GM19324 (cell line): ENCODE results near the gene NRSN1.
"Not testable (repeated sequence)": the region's sequence is repeated elsewhere in the genome, so short reads cannot be mapped to it uniquely, and the experiment has no call there.

Source experiments
- ATAC-seq: cut with Tn5 transposase; IDR thresholded peaks from one replicate; pipeline ENCODE4 v1.9.1; 2021; ENCODE audit warnings: mild to moderate bottlenecking, moderate library complexity; ENCODE audit not compliant: unreplicated experiment, low FRiP score

The NRSN1 gene

GRCh38 chr6:24139639-24140038 is 13.6 kb downstream of the NRSN1 start:
- ATAC-seq, result no peak

GRCh38 chr6:24140591-24140990 is 14.6 kb downstream of the NRSN1 start:
- no peak for ATAC-seq

GRCh38 chr6:24142733-24143132 is 16.7 kb downstream of the NRSN1 start:
- not testable (repeated sequence) for ATAC-seq

DNA sequence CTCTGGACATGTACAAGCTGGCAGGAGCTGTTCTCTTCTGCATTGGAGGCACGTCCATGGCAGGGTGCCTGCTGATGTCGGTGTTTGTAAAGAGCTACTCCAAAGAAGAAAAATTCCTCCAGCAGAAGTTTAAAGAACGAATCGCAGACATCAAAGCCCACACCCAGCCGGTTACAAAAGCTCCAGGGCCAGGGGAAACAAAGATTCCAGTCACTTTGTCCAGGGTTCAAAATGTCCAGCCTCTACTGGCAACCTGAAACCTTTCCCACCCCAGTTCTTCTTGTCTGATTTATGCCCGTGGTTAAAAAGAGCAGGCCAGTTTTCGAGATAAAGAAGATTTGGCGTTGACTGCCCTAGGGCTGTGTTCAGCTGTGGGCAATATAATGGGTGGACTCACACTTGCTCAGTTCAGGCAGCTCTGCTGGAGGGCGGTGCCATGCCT is 19.7 kb downstream of the NRSN1 start:
- no peak for ATAC-seq

DNA sequence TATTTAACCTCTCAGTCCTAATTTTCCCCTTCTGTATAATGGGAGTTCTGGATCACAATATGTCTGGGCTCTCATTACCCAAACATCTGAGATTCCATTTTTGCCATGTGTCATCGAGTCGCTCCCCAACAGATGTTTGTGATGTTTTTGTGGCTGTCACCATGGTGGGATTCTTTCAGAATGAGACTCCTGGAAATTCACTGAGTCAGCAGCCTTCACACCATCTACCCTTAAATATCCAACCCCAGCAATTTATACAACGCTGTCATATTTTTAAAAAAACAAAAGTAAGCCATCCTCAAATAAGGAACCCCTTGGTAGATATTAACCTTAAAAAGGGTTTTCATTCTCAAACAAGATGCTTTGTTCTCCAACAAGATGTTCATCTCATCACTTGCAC is 20.9 kb downstream of the NRSN1 start:
- ATAC-seq, result no peak

DNA sequence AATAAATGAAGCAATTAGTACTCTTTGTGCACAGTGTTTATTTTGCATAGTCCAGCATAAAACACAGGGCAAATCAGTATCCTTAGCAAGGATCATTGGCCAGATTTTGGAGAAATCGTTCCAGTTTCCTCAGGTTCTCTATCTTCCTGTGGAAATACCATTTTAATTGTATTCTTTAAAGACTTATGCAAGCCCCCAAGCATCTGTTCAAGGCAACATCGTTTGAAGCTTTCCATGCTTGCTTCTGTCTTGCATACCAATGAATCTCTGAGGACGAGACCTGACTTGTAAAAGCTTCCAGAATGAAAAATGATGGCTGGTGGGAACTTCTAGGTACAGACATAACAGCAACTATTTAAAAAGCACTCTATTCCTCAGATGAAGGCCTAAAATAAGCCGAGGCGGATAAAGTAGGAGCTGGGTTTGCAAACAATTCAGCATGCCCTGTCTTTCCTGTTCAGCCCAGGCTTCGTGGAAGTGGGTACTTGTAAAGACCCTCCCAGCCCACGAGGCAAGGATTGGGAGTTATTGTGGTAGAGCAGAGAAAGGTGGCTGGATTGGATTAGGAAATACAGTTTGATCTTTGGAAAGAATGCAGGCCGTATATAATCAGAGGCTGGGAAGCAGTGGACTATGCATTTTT is 21.6 kb downstream of the NRSN1 start:
- ATAC-seq, result no peak

DNA sequence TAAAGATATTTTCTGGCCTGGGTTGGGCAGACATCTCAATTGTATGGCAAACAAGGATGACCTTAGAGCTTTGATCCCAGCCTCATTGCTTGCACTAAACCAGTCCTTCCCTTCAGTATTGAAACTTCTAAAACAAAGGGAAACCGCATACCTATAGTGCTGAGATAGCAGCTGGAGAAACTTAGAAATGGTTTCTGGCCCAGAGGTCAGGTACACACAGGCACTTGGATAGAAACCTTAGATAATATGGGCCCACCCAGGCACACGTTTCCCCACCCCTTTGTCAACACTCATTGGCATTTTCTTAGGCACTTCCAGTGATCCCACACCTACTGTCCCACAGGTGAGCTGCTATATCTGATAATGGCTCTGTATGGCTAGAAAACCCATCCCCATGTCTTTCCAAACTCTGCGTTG is 22.1 kb downstream of the NRSN1 start:
- no peak for ATAC-seq

- no peak for ATAC-seq
These were observed 22.7 kb downstream of the NRSN1 start for GRCh38 chr6:24148684-24149083.

- ATAC-seq, result no peak
These were observed 23.3 kb downstream of the NRSN1 start for GRCh38 chr6:24149296-24149695.

- ATAC-seq, result no peak
These were observed 23.8 kb downstream of the NRSN1 start for GRCh38 chr6:24149836-24150235.

GRCh38 chr6:24152014-24152413 is 26.0 kb downstream of the NRSN1 start:
- ATAC-seq, result no peak

DNA sequence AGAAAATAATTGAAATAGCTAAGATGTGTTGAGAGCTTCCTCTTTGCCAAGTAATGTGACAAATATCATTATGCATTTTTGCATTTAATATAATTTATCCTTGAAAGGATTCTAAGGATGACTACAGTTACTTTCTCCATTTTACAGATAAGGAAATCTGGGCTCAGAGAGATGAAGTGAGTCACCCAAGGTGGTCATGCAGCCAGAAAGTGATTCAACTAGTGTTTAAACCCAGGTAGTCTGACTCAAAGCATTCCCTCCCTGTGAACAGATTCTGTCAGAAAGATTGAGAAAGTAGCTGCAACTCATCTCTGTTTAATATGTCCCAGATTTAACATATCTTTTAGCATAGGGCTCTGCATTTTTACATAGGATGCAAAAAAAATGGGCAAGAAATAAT is 28.1 kb downstream of the NRSN1 start:
- no peak for ATAC-seq

DNA sequence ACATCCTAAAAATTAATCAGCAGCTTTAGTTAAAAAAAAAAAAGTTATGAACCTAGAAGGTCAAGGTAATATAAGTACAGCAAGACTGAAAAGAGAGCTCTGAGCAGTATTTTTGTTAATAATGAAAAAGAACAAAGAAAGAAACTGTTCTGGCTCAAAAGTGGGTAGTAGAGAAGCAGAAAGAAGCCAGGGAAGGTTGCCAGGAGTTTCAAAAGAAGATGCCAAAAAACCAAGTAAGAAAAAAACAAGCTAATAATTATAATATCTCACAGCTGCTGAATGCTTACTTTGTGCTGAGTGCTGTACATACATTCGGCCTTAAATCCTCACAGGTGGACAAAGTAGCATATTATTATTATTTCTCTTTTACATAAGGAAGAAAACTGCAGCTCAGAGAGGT is 31.9 kb downstream of the NRSN1 start:
- ATAC-seq, result no peak

DNA sequence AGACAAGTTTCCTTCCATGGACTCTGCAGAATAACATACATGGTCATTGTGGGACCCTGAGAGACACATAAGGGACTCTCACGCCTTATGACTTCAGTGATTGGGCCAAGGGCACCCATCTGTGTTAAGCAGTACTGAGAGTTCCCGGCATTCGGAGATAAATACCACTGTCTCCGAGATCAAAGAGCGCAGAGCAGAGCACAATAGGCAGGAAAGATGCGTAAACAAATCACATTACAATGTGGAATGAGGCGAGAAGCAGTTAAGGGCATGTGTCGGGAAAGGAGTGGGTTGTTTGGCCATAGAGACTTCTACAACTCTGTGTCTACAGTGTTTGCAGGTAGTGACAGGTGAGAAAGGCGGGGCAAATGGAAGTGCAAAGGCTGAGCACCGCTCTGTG is 57.6 kb downstream of the NRSN1 start:
- no peak for ATAC-seq

DNA sequence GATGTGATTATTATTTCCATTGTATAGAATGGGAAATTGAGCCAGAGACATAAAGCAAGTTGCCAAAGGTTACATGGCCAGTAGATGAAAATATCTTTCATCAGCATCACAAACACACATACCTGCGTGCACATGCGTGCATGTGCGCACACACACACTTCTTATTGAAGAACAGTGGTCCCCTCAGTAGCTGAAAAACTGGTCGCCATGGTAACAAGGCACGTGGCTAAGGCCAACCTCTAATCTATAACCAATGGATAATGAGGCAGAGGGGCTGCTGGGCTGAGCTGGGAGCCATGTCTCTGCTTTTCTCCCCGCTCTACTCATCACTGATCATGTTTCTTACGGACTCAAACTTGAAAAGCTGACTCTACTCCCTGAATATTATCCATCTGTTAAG is 60.3 kb downstream of the NRSN1 start:
- ATAC-seq, result no peak

- ATAC-seq, result no peak
These were observed 62.1 kb downstream of the NRSN1 start for GRCh38 chr6:24187965-24188577.

GRCh38 chr6:24188578-24189080 is 62.6 kb downstream of the NRSN1 start:
- ATAC-seq, result no peak

GRCh38 chr6:24191346-24191745 is 65.3 kb downstream of the NRSN1 start:
- no peak for ATAC-seq

DNA sequence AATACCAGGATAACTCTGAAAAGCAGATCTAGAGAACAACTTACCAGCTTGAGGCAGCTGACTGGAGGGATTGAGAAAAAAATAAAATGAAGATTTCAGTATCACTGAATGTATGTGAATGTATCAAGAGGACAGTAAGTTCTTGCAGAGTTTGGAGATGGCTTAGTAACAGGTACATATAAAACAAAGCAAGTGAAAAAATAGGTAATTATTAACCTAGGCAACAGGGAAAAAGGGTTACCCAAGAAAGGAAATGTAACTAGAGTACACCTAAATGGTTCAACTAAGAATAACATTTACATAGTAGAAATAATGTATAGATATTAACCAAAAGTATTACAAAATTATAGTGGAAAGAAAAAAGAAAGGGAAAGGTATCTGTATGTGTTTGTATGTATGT is 67.3 kb downstream of the NRSN1 start:
- no peak for ATAC-seq

DNA sequence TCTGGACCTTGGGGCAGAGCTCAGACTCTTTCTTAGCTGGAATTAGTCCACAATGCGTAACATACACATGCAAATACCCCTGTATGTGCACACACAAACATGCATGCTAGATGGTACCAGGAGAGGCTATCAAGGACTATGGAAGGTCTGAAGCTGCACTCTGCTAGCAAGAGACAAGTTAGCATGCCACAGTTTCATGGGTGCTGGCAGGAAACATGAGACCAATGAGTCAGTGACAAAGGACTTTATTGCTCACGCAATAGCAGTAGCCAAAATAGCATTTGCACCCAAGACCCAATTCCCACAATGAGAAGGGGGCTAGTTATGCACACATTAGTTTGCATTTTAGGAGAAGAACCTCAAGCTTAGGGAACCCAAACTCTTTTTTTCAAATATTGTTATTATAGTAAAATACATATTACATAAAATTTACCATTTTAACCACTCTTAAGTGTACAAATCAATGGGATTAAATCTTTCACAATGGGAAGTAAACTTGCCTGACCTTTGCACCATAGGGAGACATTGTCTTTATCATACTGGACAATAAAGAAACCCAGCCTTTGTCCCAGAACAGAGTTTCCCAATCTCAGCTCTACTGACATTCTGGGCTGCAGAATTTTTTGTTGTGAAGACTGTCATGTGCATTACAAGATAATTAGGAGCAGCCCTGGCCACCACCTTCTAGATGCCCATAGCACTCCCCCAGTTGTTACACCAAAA is 69.1 kb downstream of the NRSN1 start:
- ATAC-seq, result no peak

- no peak for ATAC-seq
These were observed 70.0 kb downstream of the NRSN1 start for GRCh38 chr6:24195836-24196597.
